A673 (cell line): ENCODE measurements around the gene EIF2D. TPM values are rescaled to one million over a fixed set of nuclear protein-coding genes. Genes with fewer than 3 reads are reported as not detected.

ENCODE experiments used
- BruUV-seq: library from RNA; stranded (reverse); fragments of 400-500 nt; replicated peaks from 2 replicates; lab custom pipeline; 2021; lab: Mats Ljungman, UMichigan
- CTCF ChIA-PET: fragments of 300-600 bp; sonication (Branson Sonifier 250); formaldehyde crosslinking; loops from one replicate; lab custom pipeline; 2022; ENCODE audit warnings: antibody characterized with exemption; lab: Charles Lee
- POLR2A ChIA-PET: fragments of 300-600 bp; sonication (Branson Sonifier 250); formaldehyde crosslinking; loops from one replicate; lab custom pipeline; 2022; ENCODE audit warnings: antibody characterized with exemption; ENCODE audit not compliant: low non-redundant PET; lab: Charles Lee
- DNase-seq: peaks from one replicate; pipeline ENCODE4 v3.0.0-alpha.2; 2015; ENCODE audit warnings: low spot score
- H3K27ac ChIP-seq: fragments of 200-600 bp; sonication (generic); 2 replicates; pipeline ENCODE4 v1.5.1; 2016; ENCODE audit warnings: mixed run types, low read depth, mild to moderate bottlenecking, mixed read lengths, antibody characterized with exemption, low read length; ENCODE audit not compliant: poor library complexity, severe bottlenecking
- H3K27me3 ChIP-seq: fragments of 200-600 bp; sonication (generic); replicated peaks from 2 replicates; pipeline ENCODE4 v1.6.1; 2017; ENCODE audit warnings: mixed run types, low read depth, mild to moderate bottlenecking, mixed read lengths, antibody characterized with exemption, low read length; ENCODE audit not compliant: insufficient read depth, poor library complexity
- H3K36me3 ChIP-seq: fragments of 200-600 bp; sonication (generic); 2 replicates; pipeline ENCODE4 v1.6.1; 2016; ENCODE audit warnings: mixed run types, mild to moderate bottlenecking, mixed read lengths, antibody characterized with exemption, low read length; ENCODE audit not compliant: insufficient read depth, poor library complexity, severe bottlenecking
- H3K4me1 ChIP-seq: fragments of 200-600 bp; sonication (generic); 2 replicates; pipeline ENCODE4 v1.6.1; 2017; ENCODE audit warnings: mixed run types, mild to moderate bottlenecking, mixed read lengths, antibody characterized with exemption, low read length; ENCODE audit not compliant: insufficient read depth, poor library complexity, severe bottlenecking
- H3K4me3 ChIP-seq: fragments of 200-600 bp; sonication (generic); 2 replicates; pipeline ENCODE4 v1.5.1; 2016; ENCODE audit warnings: low read depth, mixed run types, mild to moderate bottlenecking, mixed read lengths, low read length; ENCODE audit not compliant: poor library complexity, severe bottlenecking
- H3K9me3 ChIP-seq: fragments of 200-600 bp; sonication (generic); 2 replicates; pipeline ENCODE4 v1.6.1; 2016; ENCODE audit warnings: mixed run types, low read depth, mild to moderate bottlenecking, mixed read lengths, antibody characterized with exemption, low read length; ENCODE audit not compliant: poor library complexity, severe bottlenecking
- EZH2 ChIP-seq: fragments of 200-600 bp; sonication (generic); IDR thresholded peaks from 2 replicates; pipeline ENCODE4 v1.6.1; 2017; ENCODE audit warnings: borderline replicate concordance, low read depth, mild to moderate bottlenecking, mixed read lengths, antibody characterized with exemption, low read length; ENCODE audit not compliant: poor library complexity, severe bottlenecking
- intact Hi-C: fragments of 100-400 bp; cut with micrococcal nuclease; formaldehyde crosslinking; loops from one replicate; pipeline ENCODE4 v1.10.0; 2022; ENCODE audit not compliant: unreplicated experiment
- total RNA-seq: library from RNA; stranded (reverse); gene quantifications from 2 replicates; pipeline ENCODE4 v1.2.3, GENCODE V29; 2021
- TF ChIP-seq, protein P1 (sequence below): fragments of 300-800, 200-600 bp; sonication (generic); conservative IDR thresholded peaks from 2 replicates; pipeline ENCODE4 v1.5.1; 2017; ENCODE audit warnings: low read depth, mild to moderate bottlenecking, antibody characterized with exemption, low read length, moderate library complexity, mixed read lengths

Gene EIF2D
- total RNA-seq, 1 experiment from 2014 or later, result 32.6 TPM

DNA sequence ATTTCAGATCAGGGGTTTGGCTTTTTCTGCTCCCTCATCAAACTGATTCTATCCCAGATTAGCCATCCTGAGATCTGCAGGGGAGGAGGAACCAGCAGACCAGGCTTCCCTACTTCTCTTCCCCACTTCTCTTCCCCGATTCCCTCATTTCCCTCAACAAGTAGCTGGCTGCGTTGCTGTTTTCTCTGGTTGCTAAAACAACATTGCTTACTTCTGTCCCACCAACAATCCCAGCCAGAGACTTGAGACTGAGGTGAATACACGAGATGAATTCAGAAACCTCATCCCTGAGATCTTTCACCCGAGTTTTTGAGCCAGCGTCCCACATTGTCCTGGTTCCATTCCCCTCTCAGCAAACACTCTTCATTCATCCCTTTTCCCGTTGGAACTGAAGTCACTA is 45.5 kb upstream of the EIF2D start:
- DNase-seq, result no peak
- H3K9me3 ChIP-seq, result no peaks in the 10 kb centered on the region
- intact Hi-C loops, result no loop called here
- no TSS peak for BruUV-seq
- no peak overlapping the region for H3K4me3 ChIP-seq
- ChIA-PET POLR2A (no interaction called here), CTCF (interaction anchor here (0.9 kb wide), 1 partner anchor 27 kb away, joined by 3 read pairs; no protein-coding TSS in a partner anchor)
- TF ChIP-seq EZH2, result no peak
- TF ChIP-seq, protein P1, sequence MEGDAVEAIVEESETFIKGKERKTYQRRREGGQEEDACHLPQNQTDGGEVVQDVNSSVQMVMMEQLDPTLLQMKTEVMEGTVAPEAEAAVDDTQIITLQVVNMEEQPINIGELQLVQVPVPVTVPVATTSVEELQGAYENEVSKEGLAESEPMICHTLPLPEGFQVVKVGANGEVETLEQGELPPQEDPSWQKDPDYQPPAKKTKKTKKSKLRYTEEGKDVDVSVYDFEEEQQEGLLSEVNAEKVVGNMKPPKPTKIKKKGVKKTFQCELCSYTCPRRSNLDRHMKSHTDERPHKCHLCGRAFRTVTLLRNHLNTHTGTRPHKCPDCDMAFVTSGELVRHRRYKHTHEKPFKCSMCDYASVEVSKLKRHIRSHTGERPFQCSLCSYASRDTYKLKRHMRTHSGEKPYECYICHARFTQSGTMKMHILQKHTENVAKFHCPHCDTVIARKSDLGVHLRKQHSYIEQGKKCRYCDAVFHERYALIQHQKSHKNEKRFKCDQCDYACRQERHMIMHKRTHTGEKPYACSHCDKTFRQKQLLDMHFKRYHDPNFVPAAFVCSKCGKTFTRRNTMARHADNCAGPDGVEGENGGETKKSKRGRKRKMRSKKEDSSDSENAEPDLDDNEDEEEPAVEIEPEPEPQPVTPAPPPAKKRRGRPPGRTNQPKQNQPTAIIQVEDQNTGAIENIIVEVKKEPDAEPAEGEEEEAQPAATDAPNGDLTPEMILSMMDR, result no peak
- no peaks in the 10 kb centered on the region for H3K4me1 ChIP-seq
- H3K36me3 ChIP-seq, result no peaks in the 10 kb centered on the region
- H3K27ac ChIP-seq, result no peak overlapping the region
- H3K27me3 ChIP-seq, result peaks cover 7% of the 10 kb centered on the region

DNA sequence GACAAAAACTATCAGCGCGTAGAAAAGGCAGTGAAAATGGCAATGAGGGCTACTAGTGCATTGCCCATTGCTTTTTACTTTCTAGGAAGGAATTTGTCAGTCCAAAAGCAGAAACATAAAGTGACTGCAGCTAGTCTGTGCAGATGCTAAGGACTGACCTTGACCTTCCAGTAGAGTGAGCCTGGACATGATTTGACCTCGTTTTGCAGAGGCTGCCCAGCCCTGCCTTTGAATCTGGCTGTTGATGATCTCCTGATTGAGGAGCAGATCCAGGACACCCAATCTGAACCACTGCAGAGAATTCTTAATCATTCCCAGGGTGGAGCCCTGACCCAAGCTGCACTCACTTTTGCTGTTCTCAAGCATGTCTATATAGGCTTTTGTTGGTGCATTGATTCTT is 44.7 kb upstream of the EIF2D start:
- no TSS peak for BruUV-seq
- CTCF ChIA-PET, result no interaction called here
- Histone ChIP-seq H3K4me1 (no peaks in the 10 kb centered on the region), H3K4me3 (no peak overlapping the region), H3K36me3 (no peaks in the 10 kb centered on the region), H3K27me3 (no peaks in the 10 kb centered on the region), H3K27ac (no peak overlapping the region), H3K9me3 (no peaks in the 10 kb centered on the region)
- POLR2A ChIA-PET, result no interaction called here
- TF ChIP-seq, protein P1, result no peak
- DNase-seq, result no peak
- intact Hi-C loops, result no loop called here

DNA sequence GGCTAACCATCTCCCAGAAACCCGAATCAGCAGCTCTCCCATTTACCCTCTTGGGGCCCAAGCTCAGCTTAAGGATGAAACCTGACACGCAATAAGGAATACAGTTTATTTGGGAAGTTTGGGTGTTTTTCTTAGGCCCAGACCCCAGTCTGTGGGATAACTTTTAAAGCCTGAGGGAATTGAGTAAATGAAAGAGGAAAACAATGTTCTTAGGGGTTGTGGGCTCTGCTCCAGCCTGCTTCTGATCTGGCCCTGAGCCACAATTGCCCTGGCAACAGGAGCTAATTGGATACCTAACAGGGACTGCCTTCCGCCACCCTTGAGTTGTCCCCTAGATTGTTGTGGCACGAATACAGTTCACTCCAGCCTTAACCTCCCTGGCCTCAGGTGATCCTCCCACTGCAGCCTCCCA is 43.2 kb upstream of the EIF2D start:
- no peaks in the 10 kb centered on the region for H3K36me3 ChIP-seq
- POLR2A ChIA-PET, result no interaction called here
- CTCF ChIA-PET, result interaction anchor here (0.7 kb wide), 2 partner anchors 134 to 257 kb away, joined by 3 read pairs; no protein-coding TSS in a partner anchor
- TF ChIP-seq, protein P1, result no peak
- no peak for TF ChIP-seq EZH2
- DNase-seq, result no peak
- no peaks in the 10 kb centered on the region for H3K27me3 ChIP-seq
- no peak overlapping the region for H3K4me3 ChIP-seq
- H3K27ac ChIP-seq, result no peak overlapping the region
- BruUV-seq, result no TSS peak
- no peaks in the 10 kb centered on the region for H3K4me1 ChIP-seq
- intact Hi-C loops, result no loop called here
- no peaks in the 10 kb centered on the region for H3K9me3 ChIP-seq
